Lower lobe of right lung (tissue), 2 donors: ENCODE results near the gene AMN. TPM values are rescaled to one million over a fixed set of nuclear protein-coding genes. Genes with fewer than 3 reads are reported as not detected.
"Not testable (repeated sequence)": the region's sequence is repeated elsewhere in the genome, so short reads cannot be mapped to it uniquely, and the experiment has no call there.

Experiments
- ATAC-seq, 2 donors: fragments of 200-7000 bp; cut with Tn5 transposase; one replicate each; pipeline ENCODE4 v1.9.1; 2020 to 2022; ENCODE audit warnings: mild to moderate bottlenecking in 2 of 2, moderate library complexity in 2 of 2
- DNase-seq: peaks from one replicate; pipeline ENCODE4 v3.0.0-alpha.2; 2020
- H3K27ac ChIP-seq: fragments of 200-600 bp; one replicate; pipeline ENCODE4 v1.8.0; 2022
- H3K27me3 ChIP-seq: fragments of 200-600 bp; one replicate; pipeline ENCODE4 v1.8.0; 2022; ENCODE audit warnings: low read depth
- H3K36me3 ChIP-seq: fragments of 200-600 bp; one replicate; pipeline ENCODE4 v1.8.0; 2022; ENCODE audit warnings: mild to moderate bottlenecking
- H3K4me1 ChIP-seq: fragments of 200-600 bp; one replicate; pipeline ENCODE4 v1.8.0; 2022
- H3K4me3 ChIP-seq: fragments of 200-600 bp; one replicate; pipeline ENCODE4 v1.8.0; 2022; ENCODE audit warnings: mild to moderate bottlenecking
- H3K9me3 ChIP-seq: fragments of 200-600 bp; one replicate; pipeline ENCODE4 v1.8.0; 2022
- CTCF ChIP-seq: fragments of 200-600 bp; IDR thresholded peaks from one replicate; pipeline ENCODE4 v1.8.0; 2022; ENCODE audit warnings: antibody characterized with exemption, mild to moderate bottlenecking
- intact Hi-C: fragments of 100-400 bp; cut with DNase I; formaldehyde crosslinking; loops from one replicate; pipeline ENCODE4 v1.11.0; 2022
- long read RNA-seq: library from polyadenylated mRNA; unstranded; transcript quantifications from one replicate; pipeline ENCODE4 v2.0.0, GENCODE V29; 2021
- total RNA-seq: library from RNA; stranded (reverse); fragmentation: NEBNext Ultra II Directional; extraction: Animal tissue kit (Norgen Biotek cat#: 25700); gene quantifications from one replicate; pipeline ENCODE4 v1.2.1, GENCODE V29; 2021
- donor health status: DM: no; HTN: yes; CAD: no; lungs with severe emphysema.

AMN gene
- total RNA-seq = 13.7 TPM
- long read RNA-seq, partial matches to known transcripts = 10 of 15 reads
- long read RNA-seq, other reads (novel, unspliced or antisense) = 4 of 15 reads

GRCh38 chr14:102922490-102923200, at the start of gene AMN:
Gene AMN (plus strand): TSS chr14:102922663. CDS start chr14:102922689, 26 bp downstream.
- Histone ChIP-seq H3K36me3 (no peaks in the 10 kb centered on the region), H3K27me3 (peaks cover 41% of the 10 kb centered on the region), H3K4me3 (peak within 1 kb of the TSS; percentile 37), H3K4me1 (peaks cover 16% of the 10 kb centered on the region), H3K27ac (no peak within 1 kb of the TSS), H3K9me3 (no peaks in the 10 kb centered on the region)
- peak; percentile 53 for DNase-seq
- peak; percentile 1 to 10 for ATAC-seq
- TF ChIP-seq CTCF = no peak
- intact Hi-C loops = no loop called here

- Histone ChIP-seq H3K27ac (no peak overlapping the region), H3K4me3 (no peak overlapping the region), H3K4me1 (peaks cover 9% of the 10 kb centered on the region), H3K36me3 (peaks cover 67% of the 10 kb centered on the region), H3K9me3 (no peaks in the 10 kb centered on the region), H3K27me3 (no peaks in the 10 kb centered on the region)
- no peak for ATAC-seq
- TF ChIP-seq CTCF = no peak
- intact Hi-C loops = no loop called here
- DNase-seq = no peak
Observed at GRCh38 chr14:102873131-102873530, 49.3 kb upstream of the AMN start.

- TF ChIP-seq CTCF = no peak
- peaks cover 9% of the 10 kb centered on the region for H3K4me1 ChIP-seq
- intact Hi-C loops = no loop called here
- no peak for ATAC-seq
- no peaks in the 10 kb centered on the region for H3K9me3 ChIP-seq
- peaks cover 70% of the 10 kb centered on the region for H3K36me3 ChIP-seq
- no peak for DNase-seq
- no peak overlapping the region for H3K4me3 ChIP-seq
- H3K27ac ChIP-seq = no peak overlapping the region
- H3K27me3 ChIP-seq = no peaks in the 10 kb centered on the region
Observed at GRCh38 chr14:102873546-102874061, 48.9 kb upstream of the AMN start.

GRCh38 chr14:102875652-102876051, 46.8 kb upstream of the AMN start:
- Histone ChIP-seq H3K27ac (no peak overlapping the region), H3K27me3 (no peaks in the 10 kb centered on the region), H3K4me3 (no peak overlapping the region), H3K9me3 (no peaks in the 10 kb centered on the region), H3K4me1 (peaks cover 9% of the 10 kb centered on the region), H3K36me3 (peaks cover 65% of the 10 kb centered on the region)
- ATAC-seq = peak; percentile 56 to 84
- TF ChIP-seq CTCF = no peak
- DNase-seq = no peak
- intact Hi-C loops = no loop called here

GRCh38 chr14:102877511-102877910, 45.0 kb upstream of the AMN start:
- DNase-seq, H3K4me1 ChIP-seq, intact Hi-C loops, H3K27ac ChIP-seq, H3K4me3 ChIP-seq, H3K9me3 ChIP-seq, ATAC-seq, H3K27me3 ChIP-seq: not testable (repeated sequence)
- peaks cover 58% of the 10 kb centered on the region for H3K36me3 ChIP-seq
